ENCODE results near the gene TPBG. TPM values are rescaled to one million over a fixed set of nuclear protein-coding genes. Genes with fewer than 3 reads are reported as not detected.

Gene TPBG
- total RNA-seq, 1 donor from 2014 or later = 46.1 TPM

DNA sequence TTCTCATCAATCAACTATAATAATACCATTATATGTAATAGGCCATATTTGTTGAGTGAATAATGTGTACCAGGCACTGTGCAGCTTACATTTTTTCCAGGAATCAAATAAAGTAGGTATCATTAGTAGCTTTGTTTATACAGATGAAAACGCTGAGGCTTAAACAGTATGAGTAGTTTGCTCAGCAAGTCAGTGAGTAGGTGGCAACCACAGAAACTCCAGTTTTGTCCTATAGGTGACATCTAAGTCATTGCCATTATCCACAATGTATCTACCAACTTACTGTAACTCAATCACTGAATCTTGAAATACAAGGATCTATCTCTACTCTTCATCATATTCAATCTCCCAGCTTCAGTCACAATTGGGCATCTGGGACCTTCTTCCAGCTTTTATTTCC lies 29.8 kb upstream of the TPBG start:
- no peaks in the 10 kb centered on the region for H3K36me3 ChIP-seq (ENCODE audit: control insufficient read depth, insufficient read depth, low read length)
- TF ChIP-seq, protein P1, sequence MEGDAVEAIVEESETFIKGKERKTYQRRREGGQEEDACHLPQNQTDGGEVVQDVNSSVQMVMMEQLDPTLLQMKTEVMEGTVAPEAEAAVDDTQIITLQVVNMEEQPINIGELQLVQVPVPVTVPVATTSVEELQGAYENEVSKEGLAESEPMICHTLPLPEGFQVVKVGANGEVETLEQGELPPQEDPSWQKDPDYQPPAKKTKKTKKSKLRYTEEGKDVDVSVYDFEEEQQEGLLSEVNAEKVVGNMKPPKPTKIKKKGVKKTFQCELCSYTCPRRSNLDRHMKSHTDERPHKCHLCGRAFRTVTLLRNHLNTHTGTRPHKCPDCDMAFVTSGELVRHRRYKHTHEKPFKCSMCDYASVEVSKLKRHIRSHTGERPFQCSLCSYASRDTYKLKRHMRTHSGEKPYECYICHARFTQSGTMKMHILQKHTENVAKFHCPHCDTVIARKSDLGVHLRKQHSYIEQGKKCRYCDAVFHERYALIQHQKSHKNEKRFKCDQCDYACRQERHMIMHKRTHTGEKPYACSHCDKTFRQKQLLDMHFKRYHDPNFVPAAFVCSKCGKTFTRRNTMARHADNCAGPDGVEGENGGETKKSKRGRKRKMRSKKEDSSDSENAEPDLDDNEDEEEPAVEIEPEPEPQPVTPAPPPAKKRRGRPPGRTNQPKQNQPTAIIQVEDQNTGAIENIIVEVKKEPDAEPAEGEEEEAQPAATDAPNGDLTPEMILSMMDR (IDR thresholded peaks at IDR 0.05; ENCODE audit: insufficient read depth, low read length, poor library complexity, severe bottlenecking) = no peak
- no peaks in the 10 kb centered on the region for H3K27me3 ChIP-seq (ENCODE audit: control insufficient read depth, insufficient read depth, low read length)
- no peak overlapping the region for H3K4me3 ChIP-seq (ENCODE audit: low read depth, low read length)
- no peak for DNase-seq (ENCODE audit: low read depth)

DNA sequence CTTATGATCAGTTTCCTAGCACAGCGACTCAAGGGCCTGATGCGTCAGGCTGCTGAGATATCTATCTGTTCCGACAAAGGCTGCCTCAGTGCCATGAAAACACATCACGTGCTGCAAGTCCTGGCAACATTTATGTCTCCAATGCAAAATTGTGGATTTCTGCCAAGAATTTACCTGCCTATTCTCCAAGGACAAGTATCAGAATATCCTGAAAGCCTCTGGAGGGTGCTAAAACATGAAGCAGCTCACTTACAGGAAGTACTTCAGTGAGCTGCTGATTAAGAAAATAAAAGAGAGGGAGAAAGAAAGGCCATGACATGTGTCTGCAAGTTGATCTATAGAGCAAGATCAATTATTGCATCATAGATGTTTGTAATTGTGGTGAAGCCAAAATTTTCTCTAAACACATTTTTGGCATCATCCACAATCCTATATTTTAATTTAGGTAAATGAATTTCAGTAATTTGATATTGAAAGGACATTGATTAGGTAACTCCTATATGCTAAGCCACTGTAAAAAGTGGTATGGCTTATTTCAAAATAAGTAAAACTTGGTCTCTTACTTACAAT lies 25.8 kb upstream of the TPBG start:
- DNase-seq (ENCODE audit: low read depth) = no peak

DNA sequence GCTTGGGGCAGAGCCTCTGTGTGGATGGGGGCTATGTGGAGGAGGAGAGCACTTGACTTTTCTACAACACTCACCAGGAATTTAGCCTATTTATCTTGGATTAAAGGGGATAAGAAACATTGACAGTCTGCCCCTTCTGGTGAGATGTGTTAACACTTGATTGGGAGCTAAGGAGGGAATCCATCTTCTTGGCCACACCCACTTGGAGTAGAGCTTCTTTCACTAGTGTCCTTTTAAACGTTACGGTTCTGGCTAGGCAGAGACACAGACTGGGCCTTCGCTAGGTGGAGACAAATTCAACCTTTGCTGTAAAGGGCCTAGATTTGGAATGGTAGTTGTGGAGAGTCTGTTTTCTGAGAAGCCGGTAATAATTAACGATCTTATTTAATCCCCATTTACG lies 15.5 kb upstream of the TPBG start:
- Histone ChIP-seq H3K4me3 (ENCODE audit: low read depth, low read length) (no peak overlapping the region), H3K27me3 (ENCODE audit: control insufficient read depth, insufficient read depth, low read length) (no peaks in the 10 kb centered on the region), H3K36me3 (ENCODE audit: control insufficient read depth, insufficient read depth, low read length) (no peaks in the 10 kb centered on the region)
- TF ChIP-seq, protein P1 (IDR thresholded peaks at IDR 0.05; ENCODE audit: insufficient read depth, low read length, poor library complexity, severe bottlenecking) = no peak
- DNase-seq (ENCODE audit: low read depth) = no peak

More for the DNA sequence above, 25.8 kb upstream of the TPBG start:
- H3K36me3 ChIP-seq (ENCODE audit: control insufficient read depth, insufficient read depth, low read length) = no peaks in the 10 kb centered on the region
- H3K4me3 ChIP-seq (ENCODE audit: low read depth, low read length) = no peak overlapping the region
- H3K27me3 ChIP-seq (ENCODE audit: control insufficient read depth, insufficient read depth, low read length) = no peaks in the 10 kb centered on the region
- TF ChIP-seq, protein P1 (IDR thresholded peaks at IDR 0.05; ENCODE audit: insufficient read depth, low read length, poor library complexity, severe bottlenecking) = no peak

DNA sequence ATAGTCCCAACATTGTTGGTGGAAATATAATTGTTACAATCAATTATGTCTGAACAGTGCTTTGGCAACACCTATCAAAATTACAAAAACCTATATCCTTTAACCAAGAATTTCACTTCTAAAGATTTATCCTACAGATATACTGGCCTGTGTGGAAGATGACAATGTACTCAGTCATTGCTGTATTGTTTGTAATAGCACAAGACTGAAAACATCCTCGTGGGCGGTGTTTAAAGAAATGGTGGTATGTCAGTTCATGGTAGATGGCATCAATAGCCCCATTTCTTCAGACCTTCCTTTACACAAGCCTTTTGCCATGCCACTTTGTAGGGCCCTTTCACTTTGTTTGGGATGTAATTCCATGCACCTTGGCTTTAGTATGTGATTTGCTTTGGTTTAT lies 9.8 kb upstream of the TPBG start:
- DNase-seq (ENCODE audit: low read depth) = no peak
- Histone ChIP-seq H3K27me3 (ENCODE audit: control insufficient read depth, insufficient read depth, low read length) (no peaks in the 10 kb centered on the region), H3K4me3 (ENCODE audit: low read depth, low read length) (no peak overlapping the region), H3K36me3 (ENCODE audit: control insufficient read depth, insufficient read depth, low read length) (no peaks in the 10 kb centered on the region)
- TF ChIP-seq, protein P1 (IDR thresholded peaks at IDR 0.05; ENCODE audit: insufficient read depth, low read length, poor library complexity, severe bottlenecking) = no peak

DNA sequence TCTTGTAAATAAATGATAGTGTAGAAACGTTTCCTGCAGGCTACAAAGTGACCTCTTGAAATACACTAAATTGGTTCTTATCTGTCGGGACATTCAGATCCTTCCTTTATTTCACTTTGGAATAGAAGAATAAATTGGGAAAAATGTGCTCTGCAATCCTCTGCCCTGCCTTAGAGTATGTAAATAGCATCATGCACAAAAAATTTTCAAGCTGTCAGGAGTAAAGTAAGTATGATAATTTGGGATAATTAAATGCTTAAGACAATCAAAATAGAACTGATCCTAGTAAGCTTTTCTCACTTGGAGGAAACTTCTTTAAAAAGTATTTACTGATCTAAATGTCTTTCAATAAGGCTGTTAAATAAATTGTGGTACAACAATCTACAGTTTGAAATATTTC lies 3.1 kb upstream of the TPBG start:
- H3K36me3 ChIP-seq (ENCODE audit: control insufficient read depth, insufficient read depth, low read length) = no peaks in the 10 kb centered on the region
- H3K27me3 ChIP-seq (ENCODE audit: control insufficient read depth, insufficient read depth, low read length) = peaks cover 2% of the 10 kb centered on the region
- no peak for DNase-seq (ENCODE audit: low read depth)
- TF ChIP-seq, protein P1 (IDR thresholded peaks at IDR 0.05; ENCODE audit: insufficient read depth, low read length, poor library complexity, severe bottlenecking) = no peak
- no peak overlapping the region for H3K4me3 ChIP-seq (ENCODE audit: low read depth, low read length)

DNA sequence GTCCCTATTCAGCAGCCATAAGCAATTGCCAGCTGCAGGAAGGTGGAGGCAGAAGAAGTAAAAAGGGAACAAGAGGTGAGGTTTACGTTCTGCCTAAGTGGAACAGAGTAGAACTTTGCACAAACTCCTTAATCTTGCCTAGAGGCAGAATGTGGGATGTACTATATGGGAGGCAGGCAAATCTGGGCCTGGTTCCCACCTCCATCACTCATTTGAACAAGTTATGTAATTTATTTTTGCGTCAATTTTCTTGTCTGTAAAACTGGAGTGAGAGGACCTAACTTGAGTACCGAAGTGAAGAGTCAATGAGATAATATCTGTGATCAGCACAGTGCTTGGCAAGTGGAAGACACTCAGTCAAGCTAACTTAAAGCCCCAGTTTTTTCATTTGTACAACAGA lies 2.0 kb upstream of the TPBG start:
- no peak for DNase-seq (ENCODE audit: low read depth)
- TF ChIP-seq, protein P1 (IDR thresholded peaks at IDR 0.05; ENCODE audit: insufficient read depth, low read length, poor library complexity, severe bottlenecking) = no peak
- no peak overlapping the region for H3K4me3 ChIP-seq (ENCODE audit: low read depth, low read length)
- no peaks in the 10 kb centered on the region for H3K36me3 ChIP-seq (ENCODE audit: control insufficient read depth, insufficient read depth, low read length)
- peaks cover 2% of the 10 kb centered on the region for H3K27me3 ChIP-seq (ENCODE audit: control insufficient read depth, insufficient read depth, low read length)
